Right kidney (tissue), 1 donor: ENCODE results near the gene IRF8.

Source experiments
- DNase-seq: peaks from one replicate; pipeline ENCODE4 v3.0.0-alpha.2; 2016

Gene IRF8

GRCh38 chr16:85913688-85914422, 14.9 kb downstream of the IRF8 start:
- no peak for DNase-seq

GRCh38 chr16:85914423-85914794, 15.4 kb downstream of the IRF8 start:
- no peak for DNase-seq

- DNase-seq, result no peak
Measured at GRCh38 chr16:85915125-85915845, 16.3 kb downstream of the IRF8 start.

- DNase-seq, result no peak
Measured at GRCh38 chr16:85916141-85916890, 17.4 kb downstream of the IRF8 start.

GRCh38 chr16:85917012-85917411, 18.1 kb downstream of the IRF8 start:
- DNase-seq, result no peak

GRCh38 chr16:85917959-85918358, 19.0 kb downstream of the IRF8 start:
- no peak for DNase-seq

- no peak for DNase-seq
Measured at GRCh38 chr16:85918436-85918835, 19.5 kb downstream of the IRF8 start.

- no peak for DNase-seq
Measured at GRCh38 chr16:85919271-85920267, 20.6 kb downstream of the IRF8 start.

- DNase-seq, result no peak
Measured at GRCh38 chr16:85921026-85921425, 22.1 kb downstream of the IRF8 start.

GRCh38 chr16:85923153-85924021, 24.4 kb downstream of the IRF8 start:
- DNase-seq, result no peak

GRCh38 chr16:85924675-85925074, 25.7 kb downstream of the IRF8 start:
- DNase-seq, result no peak

GRCh38 chr16:85926370-85926769, 27.4 kb downstream of the IRF8 start:
- no peak for DNase-seq

GRCh38 chr16:85927371-85927770, 28.4 kb downstream of the IRF8 start:
- DNase-seq, result no peak

GRCh38 chr16:85927959-85928358, 29.0 kb downstream of the IRF8 start:
- DNase-seq, result no peak

- no peak for DNase-seq
Measured at GRCh38 chr16:85928401-85928820, 29.4 kb downstream of the IRF8 start.

GRCh38 chr16:85929259-85929721, 30.3 kb downstream of the IRF8 start:
- no peak for DNase-seq

- DNase-seq, result no peak
Measured at GRCh38 chr16:85930301-85930700, 31.3 kb downstream of the IRF8 start.

GRCh38 chr16:85931596-85932402, 32.8 kb downstream of the IRF8 start:
- DNase-seq, result no peak

- DNase-seq, result no peak
Measured at GRCh38 chr16:85934210-85934609, 35.2 kb downstream of the IRF8 start.

GRCh38 chr16:85935391-85935973, 36.5 kb downstream of the IRF8 start:
- no peak for DNase-seq
